ENCODE results near the gene ZG16. TPM values are rescaled to one million over a fixed set of nuclear protein-coding genes. Genes with fewer than 3 reads are reported as not detected.

The ZG16 gene
- total and polyA plus RNA-seq, 9 of the 15 experiments (the other 6 are each of a cell fraction or from before 2014, with no cell fraction given): 0.04 TPM; not detected in 8

DNA sequence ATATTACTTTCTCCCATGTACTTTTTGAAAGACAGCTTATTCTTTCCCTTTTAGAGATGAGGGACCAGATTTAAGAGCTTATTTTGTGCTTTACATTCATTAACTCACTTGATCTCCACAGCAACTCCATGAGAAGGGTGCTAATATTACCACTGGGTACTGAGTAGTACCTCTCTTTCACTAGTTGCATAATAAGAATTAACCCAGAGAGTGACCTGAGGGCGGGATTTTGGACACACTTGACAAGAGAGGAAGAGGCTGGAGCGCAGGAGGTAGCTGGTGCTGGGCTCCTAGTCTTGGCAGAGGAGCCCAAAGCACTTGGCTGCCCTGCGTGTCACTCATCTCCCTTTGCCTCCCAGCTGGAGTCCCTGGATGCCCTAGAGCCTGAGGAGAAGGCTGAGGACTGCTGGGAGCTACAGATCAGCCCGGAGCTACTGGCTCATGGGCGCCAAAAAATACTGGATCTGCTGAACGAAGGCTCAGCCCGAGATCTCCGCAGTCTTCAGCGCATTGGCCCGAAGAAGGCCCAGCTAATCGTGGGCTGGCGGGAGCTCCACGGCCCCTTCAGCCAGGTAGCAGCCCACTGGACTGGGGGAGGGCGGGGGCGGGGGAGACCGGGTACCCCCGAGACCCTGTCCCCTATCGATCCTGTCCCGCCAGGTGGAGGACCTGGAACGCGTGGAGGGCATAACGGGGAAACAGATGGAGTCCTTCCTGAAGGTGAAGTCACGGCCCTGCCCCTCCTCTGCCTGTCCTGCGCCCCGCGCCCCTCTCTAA lies 26.6 kb downstream of the ZG16 start (continued):
- TF ChIP-seq, protein P1, sequence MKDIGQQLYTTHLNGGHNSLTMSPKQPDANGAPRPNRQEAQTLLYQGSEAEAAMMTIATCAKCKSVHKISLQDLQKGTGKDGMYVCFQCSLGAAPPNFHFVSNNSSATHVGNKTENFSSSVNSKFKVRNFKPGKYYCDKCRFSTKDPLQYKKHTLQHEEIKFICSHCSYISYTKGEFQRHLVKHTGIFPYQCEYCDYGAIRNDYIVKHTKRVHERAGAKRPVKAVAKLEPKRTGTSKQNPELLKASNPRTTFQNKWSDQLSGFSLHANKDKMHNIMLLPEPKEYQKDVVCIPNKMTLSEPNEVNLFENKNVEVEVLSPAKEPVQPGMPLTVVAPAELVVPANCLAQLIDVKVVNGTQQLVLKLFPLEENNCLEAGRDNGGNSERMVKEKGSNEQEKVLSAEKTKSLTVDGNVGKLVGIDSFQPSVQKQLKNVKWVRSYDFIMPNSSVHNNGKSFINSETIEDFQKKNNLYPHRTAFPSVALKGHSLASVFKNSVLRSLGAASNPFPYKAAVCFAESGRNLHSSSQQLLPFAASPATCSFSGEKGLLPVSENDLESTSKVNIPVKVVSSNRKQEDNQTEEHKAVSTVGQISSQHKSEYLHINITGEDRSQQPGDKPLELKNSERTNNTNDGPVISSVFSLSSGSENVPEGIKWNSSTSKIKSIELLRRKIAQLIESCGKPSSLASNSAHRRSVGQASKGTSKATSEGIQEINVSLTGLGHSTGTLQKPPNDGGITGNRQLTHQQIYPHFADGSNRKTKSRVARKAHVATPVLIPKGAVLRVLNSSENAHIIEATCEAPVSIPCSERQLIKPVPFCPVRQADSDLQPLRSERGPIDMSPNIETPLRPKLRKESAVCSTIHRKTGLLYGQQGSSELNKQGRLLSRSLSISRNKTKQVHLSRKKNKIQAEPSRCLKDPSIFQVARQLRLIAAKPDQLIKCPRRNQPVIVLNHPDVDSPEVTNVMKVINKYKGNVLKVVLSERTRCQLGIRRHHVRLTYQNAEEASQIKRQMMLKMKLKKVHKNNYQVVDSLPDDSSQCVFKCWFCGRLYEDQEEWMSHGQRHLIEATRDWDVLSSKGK (CRISPR knock-in tag; IDR thresholded peaks at IDR 0.05): no peak
- TF ChIP-seq RBM14 (IDR thresholded peaks at IDR 0.05; ENCODE audit: borderline replicate concordance, insufficient read depth, low read depth, low read length) (no peak), GATAD2A (IDR thresholded peaks at IDR 0.05) (no peak), RBM22 (IDR thresholded peaks at IDR 0.05; ENCODE audit: low read depth, low read length, poor library complexity, severe bottlenecking) (no peak), KAT7 (CRISPR knock-in tag; IDR thresholded peaks at IDR 0.05; ENCODE audit: borderline replicate concordance) (no peak), PHF8 (IDR thresholded peaks at IDR 0.05; ENCODE audit: borderline replicate concordance, low read length) (no peak), ZNF24 (IDR thresholded peaks at IDR 0.05) (peak; percentile 9; the same call in 1 of the 2 replicates), LCOR (CRISPR knock-in tag; IDR thresholded peaks at IDR 0.05) (no peak), NR3C1 (CRISPR knock-in tag; IDR thresholded peaks at IDR 0.05) (no peak), ZNF699 (CRISPR knock-in tag; IDR thresholded peaks at IDR 0.05; ENCODE audit: insufficient replicate concordance) (no peak), ZNF717 (CRISPR knock-in tag; IDR thresholded peaks at IDR 0.05) (no peak), RB1 (IDR thresholded peaks at IDR 0.05; ENCODE audit: low read depth) (0 out of 2 replicates have a peak, but pooled peaks have one; percentile 11), SMAD3 (CRISPR knock-in tag; conservative IDR thresholded peaks at IDR 0.05) (no peak), POLR2AphosphoS5 (IDR thresholded peaks at IDR 0.05; ENCODE audit: control insufficient read depth, insufficient read depth, low read depth, low read length) (peak; percentile 23; the same call in 1 of the 2 replicates), ZNF23 (CRISPR knock-in tag; IDR thresholded peaks at IDR 0.05) (no peak), NCOR1 (IDR thresholded peaks at IDR 0.05) (no peak), ZC3H4 (CRISPR knock-in tag; IDR thresholded peaks at IDR 0.05; ENCODE audit: borderline replicate concordance) (peak; percentile 91; the same call in 1 of the 2 replicates)
- TF ChIP-seq, protein P2, sequence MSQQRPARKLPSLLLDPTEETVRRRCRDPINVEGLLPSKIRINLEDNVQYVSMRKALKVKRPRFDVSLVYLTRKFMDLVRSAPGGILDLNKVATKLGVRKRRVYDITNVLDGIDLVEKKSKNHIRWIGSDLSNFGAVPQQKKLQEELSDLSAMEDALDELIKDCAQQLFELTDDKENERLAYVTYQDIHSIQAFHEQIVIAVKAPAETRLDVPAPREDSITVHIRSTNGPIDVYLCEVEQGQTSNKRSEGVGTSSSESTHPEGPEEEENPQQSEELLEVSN (IDR thresholded peaks at IDR 0.05; ENCODE audit: borderline replicate concordance in 1 of 2, extremely low read depth in 1 of 2, insufficient read depth in 1 of 2, insufficient read length in 1 of 2, low read depth in 1 of 2, low read length in 1 of 2, poor library complexity in 1 of 2, severe bottlenecking in 1 of 2): peak in 1 of 2 experiments; percentile 40
- TF ChIP-seq, protein P3, sequence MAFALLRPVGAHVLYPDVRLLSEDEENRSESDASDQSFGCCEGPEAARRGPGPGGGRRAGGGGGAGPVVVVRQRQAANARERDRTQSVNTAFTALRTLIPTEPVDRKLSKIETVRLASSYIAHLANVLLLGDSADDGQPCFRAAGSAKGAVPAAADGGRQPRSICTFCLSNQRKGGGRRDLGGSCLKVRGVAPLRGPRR (CRISPR knock-in tag; IDR thresholded peaks at IDR 0.05): no peak
- TF ChIP-seq, protein P4, sequence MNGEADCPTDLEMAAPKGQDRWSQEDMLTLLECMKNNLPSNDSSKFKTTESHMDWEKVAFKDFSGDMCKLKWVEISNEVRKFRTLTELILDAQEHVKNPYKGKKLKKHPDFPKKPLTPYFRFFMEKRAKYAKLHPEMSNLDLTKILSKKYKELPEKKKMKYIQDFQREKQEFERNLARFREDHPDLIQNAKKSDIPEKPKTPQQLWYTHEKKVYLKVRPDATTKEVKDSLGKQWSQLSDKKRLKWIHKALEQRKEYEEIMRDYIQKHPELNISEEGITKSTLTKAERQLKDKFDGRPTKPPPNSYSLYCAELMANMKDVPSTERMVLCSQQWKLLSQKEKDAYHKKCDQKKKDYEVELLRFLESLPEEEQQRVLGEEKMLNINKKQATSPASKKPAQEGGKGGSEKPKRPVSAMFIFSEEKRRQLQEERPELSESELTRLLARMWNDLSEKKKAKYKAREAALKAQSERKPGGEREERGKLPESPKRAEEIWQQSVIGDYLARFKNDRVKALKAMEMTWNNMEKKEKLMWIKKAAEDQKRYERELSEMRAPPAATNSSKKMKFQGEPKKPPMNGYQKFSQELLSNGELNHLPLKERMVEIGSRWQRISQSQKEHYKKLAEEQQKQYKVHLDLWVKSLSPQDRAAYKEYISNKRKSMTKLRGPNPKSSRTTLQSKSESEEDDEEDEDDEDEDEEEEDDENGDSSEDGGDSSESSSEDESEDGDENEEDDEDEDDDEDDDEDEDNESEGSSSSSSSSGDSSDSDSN (IDR thresholded peaks at IDR 0.05; ENCODE audit: borderline replicate concordance in 1 of 2, low read depth in 2 of 2, low read length in 2 of 2): no peak
